GM18873 (cell line): ENCODE measurements around the gene GNPTG.

Experiments
- ATAC-seq: cut with Tn5 transposase; IDR thresholded peaks from one replicate; pipeline ENCODE4 v1.9.1; 2021; ENCODE audit warnings: mild to moderate bottlenecking, moderate library complexity, moderate number of reproducible peaks; ENCODE audit not compliant: unreplicated experiment, low FRiP score

The GNPTG gene

GRCh38 chr16:1345651-1346421 lies 5.9 kb upstream of the GNPTG start:
- no peak for ATAC-seq

GRCh38 chr16:1346422-1347285 lies 5.1 kb upstream of the GNPTG start:
- no peak for ATAC-seq

- ATAC-seq: no peak
Measured at GRCh38 chr16:1347286-1347855, 4.4 kb upstream of the GNPTG start.

GRCh38 chr16:1347962-1348361 lies 3.8 kb upstream of the GNPTG start:
- no peak for ATAC-seq

GRCh38 chr16:1348441-1348840 lies 3.3 kb upstream of the GNPTG start:
- ATAC-seq: no peak

GRCh38 chr16:1348926-1349325 lies 2.8 kb upstream of the GNPTG start:
- no peak for ATAC-seq

- no peak for ATAC-seq
Measured at GRCh38 chr16:1349351-1349750, 2.4 kb upstream of the GNPTG start.

GRCh38 chr16:1349951-1350350 lies 1.8 kb upstream of the GNPTG start:
- ATAC-seq: no peak

- no peak for ATAC-seq
Measured at GRCh38 chr16:1350691-1351090, 1.0 kb upstream of the GNPTG start.

- no peak for ATAC-seq
Measured at GRCh38 chr16:1351215-1351581, 533 bp upstream of the GNPTG start.

- ATAC-seq: no peak
Measured at GRCh38 chr16:1354815-1355540, 3.2 kb downstream of the GNPTG start.

GRCh38 chr16:1355591-1355990 lies 3.9 kb downstream of the GNPTG start:
- no peak for ATAC-seq

- ATAC-seq: no peak
Measured at GRCh38 chr16:1356061-1356900, 4.5 kb downstream of the GNPTG start.

GRCh38 chr16:1357906-1358566 lies 6.3 kb downstream of the GNPTG start:
- no peak for ATAC-seq

GRCh38 chr16:1361685-1362360 lies 10.1 kb downstream of the GNPTG start:
- ATAC-seq: no peak

- no peak for ATAC-seq
Measured at GRCh38 chr16:1362807-1363206, 11.1 kb downstream of the GNPTG start.

GRCh38 chr16:1363501-1364041 lies 11.8 kb downstream of the GNPTG start:
- ATAC-seq: no peak

GRCh38 chr16:1364510-1364909 lies 12.8 kb downstream of the GNPTG start:
- ATAC-seq: no peak
